BLaER1 (cell line): Measurements from ENCODE around the gene KIF26B.

Experiments used
- H3K27ac ChIP-seq: shearing (Covaris generic); formaldehyde crosslinking; 2 replicates; pipeline ENCODE4 v1.8.1; 2022
- H3K27me3 ChIP-seq: shearing (Covaris generic); formaldehyde crosslinking; 2 replicates; pipeline ENCODE4 v1.8.1; 2022
- H3K36me3 ChIP-seq: shearing (Covaris generic); formaldehyde crosslinking; 2 replicates; pipeline ENCODE4 v1.8.1; 2022
- H3K4me1 ChIP-seq: shearing (Covaris generic); formaldehyde crosslinking; 2 replicates; pipeline ENCODE4 v1.8.1; 2022
- H3K4me2 ChIP-seq: shearing (Covaris generic); formaldehyde crosslinking; 2 replicates; pipeline ENCODE4 v1.8.1; 2022
- H3K4me3 ChIP-seq: shearing (Covaris generic); formaldehyde crosslinking; 2 replicates; pipeline ENCODE4 v1.8.1; 2022
- H3K9ac ChIP-seq: shearing (Covaris generic); formaldehyde crosslinking; 2 replicates; pipeline ENCODE4 v1.8.1; 2022
- H3K9me3 ChIP-seq: shearing (Covaris generic); formaldehyde crosslinking; 2 replicates; pipeline ENCODE4 v1.8.1; 2022
- H4K20me1 ChIP-seq: shearing (Covaris generic); formaldehyde crosslinking; 2 replicates; pipeline ENCODE4 v1.8.1; 2022
- Cebpa-rat ChIP-seq: shearing (Covaris generic); IDR thresholded peaks from 2 replicates; pipeline ENCODE4 v1.8.1; 2022

The KIF26B gene

GRCh38 chr1:245685111-245685810 is 530.5 kb downstream of the KIF26B start:
- peaks cover 17% of the 10 kb centered on the region for H3K9me3 ChIP-seq
- H3K4me2 ChIP-seq = no peak overlapping the region
- H3K27me3 ChIP-seq = no peaks in the 10 kb centered on the region
- no peak overlapping the region for H3K9ac ChIP-seq
- no peak for TF ChIP-seq Cebpa-rat
- H3K4me3 ChIP-seq = no peak overlapping the region
- H4K20me1 ChIP-seq = no peaks in the 10 kb centered on the region
- H3K36me3 ChIP-seq = no peaks in the 10 kb centered on the region
- H3K27ac ChIP-seq = no peak overlapping the region
- peaks cover 7% of the 10 kb centered on the region for H3K4me1 ChIP-seq

GRCh38 chr1:245686006-245686405 is 531.2 kb downstream of the KIF26B start:
- H3K9me3 ChIP-seq = peaks cover 17% of the 10 kb centered on the region
- H3K27me3 ChIP-seq = no peaks in the 10 kb centered on the region
- H3K27ac ChIP-seq = no peak overlapping the region
- no peak for TF ChIP-seq Cebpa-rat
- no peaks in the 10 kb centered on the region for H4K20me1 ChIP-seq
- H3K4me2 ChIP-seq = no peak overlapping the region
- H3K4me1 ChIP-seq = peaks cover under 1% of the 10 kb centered on the region; the same call in 1 of the 2 replicates
- no peak overlapping the region for H3K9ac ChIP-seq
- no peaks in the 10 kb centered on the region for H3K36me3 ChIP-seq
- H3K4me3 ChIP-seq = no peak overlapping the region

GRCh38 chr1:245686446-245687030 is 531.8 kb downstream of the KIF26B start:
- Histone ChIP-seq H3K4me1 (no peaks in the 10 kb centered on the region), H3K4me2 (no peak overlapping the region), H4K20me1 (no peaks in the 10 kb centered on the region), H3K9me3 (peaks cover 17% of the 10 kb centered on the region), H3K4me3 (no peak overlapping the region), H3K9ac (no peak overlapping the region), H3K36me3 (no peaks in the 10 kb centered on the region), H3K27me3 (no peaks in the 10 kb centered on the region), H3K27ac (no peak overlapping the region)
- no peak for TF ChIP-seq Cebpa-rat

- Histone ChIP-seq H3K4me2 (no peak overlapping the region), H3K4me1 (no peaks in the 10 kb centered on the region), H3K9me3 (peaks cover 17% of the 10 kb centered on the region), H3K36me3 (no peaks in the 10 kb centered on the region), H3K9ac (no peak overlapping the region), H3K27me3 (no peaks in the 10 kb centered on the region), H4K20me1 (no peaks in the 10 kb centered on the region), H3K27ac (no peak overlapping the region), H3K4me3 (no peak overlapping the region)
- TF ChIP-seq Cebpa-rat = no peak
Measured at GRCh38 chr1:245687152-245687635, 532.4 kb downstream of the KIF26B start.

GRCh38 chr1:245687636-245688535 is 533.1 kb downstream of the KIF26B start:
- Histone ChIP-seq H3K27ac (no peak overlapping the region), H4K20me1 (no peaks in the 10 kb centered on the region), H3K4me1 (no peaks in the 10 kb centered on the region), H3K4me3 (no peak overlapping the region), H3K27me3 (no peaks in the 10 kb centered on the region), H3K4me2 (no peak overlapping the region), H3K9me3 (peaks cover 17% of the 10 kb centered on the region), H3K9ac (no peak overlapping the region), H3K36me3 (no peaks in the 10 kb centered on the region)
- TF ChIP-seq Cebpa-rat = no peak

GRCh38 chr1:245688536-245689453 is 534.0 kb downstream of the KIF26B start:
- Histone ChIP-seq H3K4me2 (no peak overlapping the region), H3K4me1 (no peaks in the 10 kb centered on the region), H3K27me3 (no peaks in the 10 kb centered on the region), H3K9ac (no peak overlapping the region), H3K9me3 (peaks cover 17% of the 10 kb centered on the region), H3K36me3 (no peaks in the 10 kb centered on the region), H3K27ac (no peak overlapping the region), H4K20me1 (no peaks in the 10 kb centered on the region), H3K4me3 (no peak overlapping the region)
- no peak for TF ChIP-seq Cebpa-rat

- no peak overlapping the region for H3K4me3 ChIP-seq
- no peak for TF ChIP-seq Cebpa-rat
Measured at GRCh38 chr1:245690156-245690690, 535.4 kb downstream of the KIF26B start.

GRCh38 chr1:245690946-245691541 is 536.3 kb downstream of the KIF26B start:
- Histone ChIP-seq H3K4me3 (no peak overlapping the region), H3K9me3 (peaks cover 17% of the 10 kb centered on the region), H3K27me3 (no peaks in the 10 kb centered on the region), H3K4me1 (no peaks in the 10 kb centered on the region), H3K27ac (no peak overlapping the region), H4K20me1 (no peaks in the 10 kb centered on the region), H3K4me2 (no peak overlapping the region), H3K9ac (no peak overlapping the region), H3K36me3 (no peaks in the 10 kb centered on the region)
- TF ChIP-seq Cebpa-rat = no peak

More at GRCh38 chr1:245690156-245690690, 535.4 kb downstream of the KIF26B start:
- Histone ChIP-seq H3K9me3 (peaks cover 17% of the 10 kb centered on the region), H3K4me1 (no peaks in the 10 kb centered on the region), H3K9ac (no peak overlapping the region), H3K27ac (no peak overlapping the region), H3K36me3 (no peaks in the 10 kb centered on the region), H3K27me3 (no peaks in the 10 kb centered on the region), H3K4me2 (no peak overlapping the region), H4K20me1 (no peaks in the 10 kb centered on the region)
